HepG2 (cell line): ENCODE data around the gene VPS13D. TPM values are rescaled to one million over a fixed set of nuclear protein-coding genes. Genes with fewer than 3 reads are reported as not detected.

Experiments used
- ATAC-seq: fragments of 200-7000 bp; cut with Tn5 transposase; 3 replicates; pipeline ENCODE4 v1.9.1; 2020; ENCODE audit warnings: mild to moderate bottlenecking, moderate library complexity
- BruUV-seq: library from RNA; stranded (reverse); fragments of 400-500 nt; replicated peaks from 2 replicates; lab custom pipeline; 2021; lab: Mats Ljungman, UMichigan
- CTCF ChIA-PET: fragments of 300-600 bp; formaldehyde crosslinking; extraction: SDS; loops from one replicate; lab custom pipeline; 2021; ENCODE audit warnings: low total read pairs, inconsistent platforms, low intra/inter-chr PET ratio; lab: Yijun Ruan, JAX
- POLR2A ChIA-PET: fragments of 350-600 bp; sonication (Branson Sonifier 250); formaldehyde crosslinking; loops from one replicate; lab custom pipeline; 2020; ENCODE audit warnings: antibody characterized with exemption, inconsistent platforms; lab: Yijun Ruan, JAX
- DNase-seq: peaks from one replicate; pipeline ENCODE4 v3.0.0-alpha.2; 2015; ENCODE audit warnings: low spot score
- FAIRE-seq: peaks from 3 replicates; lab custom pipeline; 2011; peaks lifted over from hg19 to GRCh38; lab: Jason Lieb, UNC
- H2AFZ ChIP-seq: one replicate; pipeline ENCODE4 v1.6.1; 2011; ENCODE audit warnings: low read length, inconsistent platforms
- H3K27ac ChIP-seq: fragments of 300-600 bp; 3 replicates; pipeline ENCODE4 v1.8.0; 2011; ENCODE audit warnings: mixed run types, mild to moderate bottlenecking, mixed read lengths, low read length, inconsistent platforms; ENCODE audit not compliant: insufficient read depth; ENCODE audit errors: extremely low read length
- H3K27me3 ChIP-seq, 2 experiments: fragments of 200-600 bp in 1 of 2; 2 replicates in 1 of 2; 3 replicates in 1 of 2; pipeline versions ENCODE4 v1.6.0 to v1.8.0; 2011; ENCODE audit warnings: low read length in 2 of 2, mild to moderate bottlenecking in 2 of 2, moderate library complexity in 2 of 2, inconsistent platforms in 1 of 2; ENCODE audit not compliant: insufficient read depth in 2 of 2, control insufficient read depth in 1 of 2
- H3K36me3 ChIP-seq, 2 experiments: fragments of 200-600 bp in 1 of 2; replicated peaks in 1 of 2; 2 replicates in 1 of 2; 3 replicates in 1 of 2; pipeline versions ENCODE4 v1.5.1 to v1.8.0; 2011; ENCODE audit warnings: low read length in 2 of 2, inconsistent platforms in 1 of 2; ENCODE audit not compliant: insufficient read depth in 2 of 2, control insufficient read depth in 1 of 2
- H3K4me1 ChIP-seq: 2 replicates; pipeline ENCODE4 v1.5.1; 2012; ENCODE audit warnings: low read length, inconsistent platforms; ENCODE audit not compliant: insufficient read depth
- H3K4me2 ChIP-seq: 2 replicates; pipeline ENCODE4 v1.6.0; 2011; ENCODE audit warnings: low read depth, low read length, inconsistent platforms
- H3K4me3 ChIP-seq, 3 experiments: fragments of 200-600 bp in 1 of 3; sonication (generic), shearing (Covaris generic) in 1 of 3; replicated peaks in 1 of 3; 2 replicates each; pipeline ENCODE4 v1.5.1; 2011 to 2016; ENCODE audit warnings: low read length in 3 of 3, inconsistent platforms in 2 of 3, low read depth in 2 of 3, mild to moderate bottlenecking in 2 of 3, control low read depth in 1 of 3, mixed read lengths in 1 of 3; ENCODE audit not compliant: insufficient read depth in 1 of 3
- H3K79me2 ChIP-seq: one replicate; pipeline ENCODE4 v1.6.1; 2011; ENCODE audit warnings: low read length, inconsistent platforms; ENCODE audit not compliant: insufficient read depth
- H3K9ac ChIP-seq: 2 replicates; pipeline ENCODE4 v1.6.0; 2011; ENCODE audit warnings: mild to moderate bottlenecking, low read depth, low read length, inconsistent platforms; ENCODE audit not compliant: insufficient read depth
- H3K9me3 ChIP-seq: 2 replicates; pipeline ENCODE4 v1.5.1; 2012; ENCODE audit warnings: mild to moderate bottlenecking, low read length
- H4K20me1 ChIP-seq: 2 replicates; pipeline ENCODE4 v1.6.0; 2011; ENCODE audit warnings: inconsistent platforms, mild to moderate bottlenecking, low read length, moderate library complexity; ENCODE audit not compliant: insufficient read depth
- MTA3 ChIP-seq: sonication (generic); formaldehyde crosslinking; IDR thresholded peaks from 2 replicates; pipeline ENCODE4 v1.4.0; 2020; ENCODE audit warnings: missing genetic modification reagents
- NR1H2 ChIP-seq: sonication (generic); formaldehyde crosslinking; IDR thresholded peaks from 2 replicates; pipeline ENCODE4 v1.8.1; 2022; ENCODE audit warnings: low read depth, missing genetic modification reagents, borderline replicate concordance
- SP2 ChIP-seq: sonication (generic); formaldehyde crosslinking; IDR thresholded peaks from 2 replicates; pipeline ENCODE4 v1.5.1; 2020; ENCODE audit warnings: mild to moderate bottlenecking, missing genetic modification reagents
- ZNF430 ChIP-seq: sonication (generic); formaldehyde crosslinking; IDR thresholded peaks from 2 replicates; pipeline ENCODE4 v1.9.0; 2021; ENCODE audit warnings: mild to moderate bottlenecking, missing genetic modification reagents
- ZNF550 ChIP-seq: sonication (generic); formaldehyde crosslinking; IDR thresholded peaks from 2 replicates; pipeline ENCODE4 v1.4.0; 2020; ENCODE audit warnings: mild to moderate bottlenecking, missing genetic modification reagents, borderline replicate concordance
- WGBS: methylation state at CpG from one replicate; pipeline ENCODE4 v1.1.6; 2017; ENCODE audit warnings: low lambda C conversion rate; 5-methylcytosine and 5-hydroxymethylcytosine counted together
- in situ Hi-C: cut with HindIII; loops from 2 replicates; pipeline ENCODE4 v1.10.0; 2017; ENCODE audit warnings: low pct_unique_long_range_greater_than_20kb; ENCODE audit not compliant: extremely low pct_ligation_motif_present
- intact Hi-C: fragments of 100-400 bp; cut with micrococcal nuclease; formaldehyde crosslinking; loops from one replicate; pipeline ENCODE4 v1.10.0; 2022; ENCODE audit not compliant: unreplicated experiment
- polyA plus RNA-seq, 8 experiments: library from polyadenylated mRNA; depleted of rRNA in 3 of 8; stranded (reverse) in 7 of 8; unstranded in 1 of 8; fragments of >200 nt; fragmentation: Illumina TruSeq in 4 of 8; extraction: Trizol in 4 of 8; gene quantifications; 2 replicates each; pipeline versions ENCODE4 v1.2.1 to v1.2.3, GENCODE V29; 2011 to 2016; ENCODE audit warnings: low read depth in 4 of 8, missing spikeins in 1 of 8, mixed read lengths in 1 of 8; ENCODE audit not compliant: insufficient read depth in 1 of 8
- total RNA-seq, 5 experiments: library from RNA; depleted of rRNA; stranded (reverse); fragments of >200 nt; fragmentation: Illumina TruSeq; extraction: Trizol; gene quantifications; 2 replicates each; pipeline ENCODE4 v1.2.3, GENCODE V29; 2016; ENCODE audit warnings: low read depth in 1 of 5
- TF ChIP-seq, protein P1 (sequence below): sonication (generic); formaldehyde crosslinking; conservative IDR thresholded peaks from 2 replicates; pipeline ENCODE4 v1.5.0; 2020; ENCODE audit warnings: missing genetic modification reagents
- TF ChIP-seq, protein P2 (sequence below): sonication (generic); formaldehyde crosslinking; IDR thresholded peaks from 2 replicates; pipeline ENCODE4 v1.8.0; 2022; ENCODE audit warnings: mild to moderate bottlenecking, missing genetic modification reagents

Gene VPS13D
- total and polyA plus RNA-seq, 2 of the 13 experiments (the other 11 are each of a cell fraction or from before 2014, with no cell fraction given), result 8.6 to 13.9 TPM

DNA sequence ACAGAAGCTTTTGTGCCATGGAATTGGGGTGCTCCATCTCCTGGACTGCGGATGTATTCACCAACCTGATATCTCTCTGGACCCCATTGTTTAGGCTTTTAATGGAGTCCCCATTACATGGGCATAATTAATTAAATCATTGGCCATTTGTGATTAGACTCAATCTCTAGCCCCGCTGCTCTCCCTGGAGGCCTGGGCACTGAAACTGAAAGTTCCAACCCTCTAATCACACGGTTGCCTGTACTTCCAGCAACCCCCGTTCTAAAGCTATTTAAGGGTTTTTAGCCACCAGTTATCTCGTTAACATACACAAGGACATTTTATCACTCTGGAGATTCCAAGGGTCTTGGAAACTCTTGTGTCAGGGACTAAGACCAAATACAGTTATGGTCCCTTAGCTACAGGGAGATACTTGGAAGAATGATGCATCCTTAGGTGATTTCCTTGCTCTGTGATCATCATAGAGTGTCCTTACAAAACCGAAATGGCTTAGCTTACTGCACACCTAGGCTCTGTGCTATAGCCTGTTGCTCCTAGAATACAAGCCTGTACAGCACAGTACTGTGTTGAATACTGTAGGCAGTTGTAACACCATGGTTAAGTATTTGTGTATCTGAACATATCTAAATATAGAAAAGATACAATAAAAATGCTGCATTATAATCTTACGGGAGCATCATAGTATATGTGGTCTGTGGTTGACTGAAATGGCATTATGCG lies 71.8 kb downstream of the VPS13D start:
- no peak for TF ChIP-seq ZNF550 (CRISPR knock-in tag)
- TF ChIP-seq, protein P1, sequence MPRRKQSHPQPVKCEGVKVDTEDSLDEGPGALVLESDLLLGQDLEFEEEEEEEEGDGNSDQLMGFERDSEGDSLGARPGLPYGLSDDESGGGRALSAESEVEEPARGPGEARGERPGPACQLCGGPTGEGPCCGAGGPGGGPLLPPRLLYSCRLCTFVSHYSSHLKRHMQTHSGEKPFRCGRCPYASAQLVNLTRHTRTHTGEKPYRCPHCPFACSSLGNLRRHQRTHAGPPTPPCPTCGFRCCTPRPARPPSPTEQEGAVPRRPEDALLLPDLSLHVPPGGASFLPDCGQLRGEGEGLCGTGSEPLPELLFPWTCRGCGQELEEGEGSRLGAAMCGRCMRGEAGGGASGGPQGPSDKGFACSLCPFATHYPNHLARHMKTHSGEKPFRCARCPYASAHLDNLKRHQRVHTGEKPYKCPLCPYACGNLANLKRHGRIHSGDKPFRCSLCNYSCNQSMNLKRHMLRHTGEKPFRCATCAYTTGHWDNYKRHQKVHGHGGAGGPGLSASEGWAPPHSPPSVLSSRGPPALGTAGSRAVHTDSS (CRISPR knock-in tag), result no peak
- TF ChIP-seq MTA3, result no peak
- no peak for TF ChIP-seq NR1H2
- TF ChIP-seq ZNF430, result no peak
- TF ChIP-seq, protein P2, sequence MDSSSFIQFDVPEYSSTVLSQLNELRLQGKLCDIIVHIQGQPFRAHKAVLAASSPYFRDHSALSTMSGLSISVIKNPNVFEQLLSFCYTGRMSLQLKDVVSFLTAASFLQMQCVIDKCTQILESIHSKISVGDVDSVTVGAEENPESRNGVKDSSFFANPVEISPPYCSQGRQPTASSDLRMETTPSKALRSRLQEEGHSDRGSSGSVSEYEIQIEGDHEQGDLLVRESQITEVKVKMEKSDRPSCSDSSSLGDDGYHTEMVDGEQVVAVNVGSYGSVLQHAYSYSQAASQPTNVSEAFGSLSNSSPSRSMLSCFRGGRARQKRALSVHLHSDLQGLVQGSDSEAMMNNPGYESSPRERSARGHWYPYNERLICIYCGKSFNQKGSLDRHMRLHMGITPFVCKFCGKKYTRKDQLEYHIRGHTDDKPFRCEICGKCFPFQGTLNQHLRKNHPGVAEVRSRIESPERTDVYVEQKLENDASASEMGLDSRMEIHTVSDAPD, result no peak
- no peak for TF ChIP-seq SP2 (CRISPR knock-in tag)
- H3K4me3 ChIP-seq, result no peak overlapping the region
- no peaks in the 10 kb centered on the region for H3K27me3 ChIP-seq
- intact Hi-C loops (no loop called here), in situ Hi-C loops (no loop called here)
- H3K9ac ChIP-seq, result no peak overlapping the region
- ATAC-seq, result no peak
- no peaks in the 10 kb centered on the region for H3K9me3 ChIP-seq
- H3K4me1 ChIP-seq, result no peaks in the 10 kb centered on the region
- no peak overlapping the region for H3K4me2 ChIP-seq
- no peaks in the 10 kb centered on the region for H4K20me1 ChIP-seq
- no peak overlapping the region for H3K27ac ChIP-seq
- FAIRE-seq, result no peak
- no TSS peak for BruUV-seq
- no peak for DNase-seq
- peaks cover 9 to 28% of the 10 kb centered on the region in 2 experiments for H3K36me3 ChIP-seq
- POLR2A ChIA-PET, result no interaction called here
- CTCF ChIA-PET, result no interaction called here
- WGBS, result 94% methylated on average over 8 of the region's 8 CpGs
- H3K79me2 ChIP-seq, result no peaks in the 10 kb centered on the region
- no peak overlapping the region for H2AFZ ChIP-seq
